Measurements from ENCODE around the gene SLC22A15. TPM values are rescaled to one million over a fixed set of nuclear protein-coding genes. Genes with fewer than 3 reads are reported as not detected.

SLC22A15 gene
- total RNA-seq, 1 experiment from 2014 or later: 0.16 TPM

GRCh38 chr1:115975569-115976061 is 698 bp upstream of the SLC22A15 start:
- no TSS peak for BruUV-seq (replicated peaks)
- H3K27me3 Mint-ChIP-seq (ENCODE audit: insufficient read depth, unreplicated experiment): peaks cover 3% of the 10 kb centered on the region

GRCh38 chr1:115976921-115977498 is 697 bp downstream of the SLC22A15 start:
- ChIA-PET CTCF (no interaction called here), POLR2A (no interaction called here)
- TF ChIP-seq, protein P1, sequence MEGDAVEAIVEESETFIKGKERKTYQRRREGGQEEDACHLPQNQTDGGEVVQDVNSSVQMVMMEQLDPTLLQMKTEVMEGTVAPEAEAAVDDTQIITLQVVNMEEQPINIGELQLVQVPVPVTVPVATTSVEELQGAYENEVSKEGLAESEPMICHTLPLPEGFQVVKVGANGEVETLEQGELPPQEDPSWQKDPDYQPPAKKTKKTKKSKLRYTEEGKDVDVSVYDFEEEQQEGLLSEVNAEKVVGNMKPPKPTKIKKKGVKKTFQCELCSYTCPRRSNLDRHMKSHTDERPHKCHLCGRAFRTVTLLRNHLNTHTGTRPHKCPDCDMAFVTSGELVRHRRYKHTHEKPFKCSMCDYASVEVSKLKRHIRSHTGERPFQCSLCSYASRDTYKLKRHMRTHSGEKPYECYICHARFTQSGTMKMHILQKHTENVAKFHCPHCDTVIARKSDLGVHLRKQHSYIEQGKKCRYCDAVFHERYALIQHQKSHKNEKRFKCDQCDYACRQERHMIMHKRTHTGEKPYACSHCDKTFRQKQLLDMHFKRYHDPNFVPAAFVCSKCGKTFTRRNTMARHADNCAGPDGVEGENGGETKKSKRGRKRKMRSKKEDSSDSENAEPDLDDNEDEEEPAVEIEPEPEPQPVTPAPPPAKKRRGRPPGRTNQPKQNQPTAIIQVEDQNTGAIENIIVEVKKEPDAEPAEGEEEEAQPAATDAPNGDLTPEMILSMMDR (IDR thresholded peaks at IDR 0.05; ENCODE audit: insufficient read depth in 1 of 2, low read depth in 1 of 2, low read length in 1 of 2, severe bottlenecking in 1 of 2, unreplicated experiment in 1 of 2): no peak
- Histone ChIP-seq H3K27me3 (replicated peaks; ENCODE audit: control insufficient read depth, insufficient read depth, low read length) (no peaks in the 10 kb centered on the region), H3K4me3 (ENCODE audit: low read depth, low read length) (peak overlapping the region; percentile 44), H3K9me3 (no peaks in the 10 kb centered on the region), H3K4me1 (no peaks in the 10 kb centered on the region), H3K36me3 (ENCODE audit: control insufficient read depth, insufficient read depth, low read length) (no peaks in the 10 kb centered on the region)
- no TSS peak for BruUV-seq (replicated peaks)
- Mint-ChIP-seq H3K4me3 (ENCODE audit: unreplicated experiment) (peak overlapping the region; percentile 74), H3K36me3 (ENCODE audit: insufficient read depth, unreplicated experiment) (no peaks in the 10 kb centered on the region), H3K27me3 (ENCODE audit: insufficient read depth, unreplicated experiment) (peaks cover 3% of the 10 kb centered on the region), H3K27ac (ENCODE audit: unreplicated experiment) (no peak overlapping the region), H3K4me1 (ENCODE audit: low read depth, unreplicated experiment) (no peaks in the 10 kb centered on the region), H3K9me3 (ENCODE audit: unreplicated experiment) (no peaks in the 10 kb centered on the region)
- intact Hi-C loops (cut with micrococcal nuclease; ENCODE audit: unreplicated experiment): no loop called here
- no peak for DNase-seq

More at GRCh38 chr1:115975569-115976061, 698 bp upstream of the SLC22A15 start:
- intact Hi-C loops (cut with micrococcal nuclease; ENCODE audit: unreplicated experiment): no loop called here
- Mint-ChIP-seq H3K36me3 (ENCODE audit: insufficient read depth, unreplicated experiment) (no peaks in the 10 kb centered on the region), H3K4me1 (ENCODE audit: low read depth, unreplicated experiment) (no peaks in the 10 kb centered on the region), H3K9me3 (ENCODE audit: unreplicated experiment) (no peaks in the 10 kb centered on the region), H3K4me3 (ENCODE audit: unreplicated experiment) (peak overlapping the region; percentile 74), H3K27ac (ENCODE audit: unreplicated experiment) (no peak overlapping the region)
- peak overlapping the region; percentile 44 for H3K4me3 ChIP-seq (ENCODE audit: low read depth, low read length)
- DNase-seq: no peak
- no peaks in the 10 kb centered on the region for H3K9me3 ChIP-seq
- ChIA-PET CTCF (no interaction called here), POLR2A (no interaction called here)
- no peaks in the 10 kb centered on the region for H3K36me3 ChIP-seq (ENCODE audit: control insufficient read depth, insufficient read depth, low read length)
- H3K4me1 ChIP-seq: no peaks in the 10 kb centered on the region
- H3K27me3 ChIP-seq (replicated peaks; ENCODE audit: control insufficient read depth, insufficient read depth, low read length): no peaks in the 10 kb centered on the region
- TF ChIP-seq, protein P1 (IDR thresholded peaks at IDR 0.05; ENCODE audit: insufficient read depth in 1 of 2, low read depth in 1 of 2, low read length in 1 of 2, severe bottlenecking in 1 of 2, unreplicated experiment in 1 of 2): no peak

- BruUV-seq (replicated peaks): no TSS peak
- H3K36me3 ChIP-seq (ENCODE audit: control insufficient read depth, insufficient read depth, low read length): no peaks in the 10 kb centered on the region
- TF ChIP-seq, protein P1 (IDR thresholded peaks at IDR 0.05; ENCODE audit: insufficient read depth in 1 of 2, low read depth in 1 of 2, low read length in 1 of 2, severe bottlenecking in 1 of 2, unreplicated experiment in 1 of 2): no peak
- no peaks in the 10 kb centered on the region for H3K4me1 ChIP-seq
- no peaks in the 10 kb centered on the region for H3K36me3 Mint-ChIP-seq (ENCODE audit: insufficient read depth, unreplicated experiment)
- intact Hi-C loops (cut with micrococcal nuclease; ENCODE audit: unreplicated experiment): no loop called here
- ChIA-PET CTCF (no interaction called here), POLR2A (no interaction called here)
- H3K27me3 ChIP-seq (replicated peaks; ENCODE audit: control insufficient read depth, insufficient read depth, low read length): no peaks in the 10 kb centered on the region
- H3K4me3 Mint-ChIP-seq (ENCODE audit: unreplicated experiment): peak overlapping the region; percentile 74
- H3K27ac Mint-ChIP-seq (ENCODE audit: unreplicated experiment): no peak overlapping the region
- H3K4me3 ChIP-seq (ENCODE audit: low read depth, low read length): no peak overlapping the region
- no peak for DNase-seq
- H3K27me3 Mint-ChIP-seq (ENCODE audit: insufficient read depth, unreplicated experiment): peaks cover 3% of the 10 kb centered on the region
- no peaks in the 10 kb centered on the region for H3K4me1 Mint-ChIP-seq (ENCODE audit: low read depth, unreplicated experiment)
- H3K9me3 Mint-ChIP-seq (ENCODE audit: unreplicated experiment): no peaks in the 10 kb centered on the region
- H3K9me3 ChIP-seq: no peaks in the 10 kb centered on the region
These were observed 1.4 kb downstream of the SLC22A15 start for GRCh38 chr1:115977499-115978258.

Measured in Caco-2 (cell line).